ENCODE data around the gene C11orf24. TPM values are rescaled to one million over a fixed set of nuclear protein-coding genes. Genes with fewer than 3 reads are reported as not detected.

C11orf24 gene
- total RNA-seq, 1 donor: 8.6 TPM

DNA sequence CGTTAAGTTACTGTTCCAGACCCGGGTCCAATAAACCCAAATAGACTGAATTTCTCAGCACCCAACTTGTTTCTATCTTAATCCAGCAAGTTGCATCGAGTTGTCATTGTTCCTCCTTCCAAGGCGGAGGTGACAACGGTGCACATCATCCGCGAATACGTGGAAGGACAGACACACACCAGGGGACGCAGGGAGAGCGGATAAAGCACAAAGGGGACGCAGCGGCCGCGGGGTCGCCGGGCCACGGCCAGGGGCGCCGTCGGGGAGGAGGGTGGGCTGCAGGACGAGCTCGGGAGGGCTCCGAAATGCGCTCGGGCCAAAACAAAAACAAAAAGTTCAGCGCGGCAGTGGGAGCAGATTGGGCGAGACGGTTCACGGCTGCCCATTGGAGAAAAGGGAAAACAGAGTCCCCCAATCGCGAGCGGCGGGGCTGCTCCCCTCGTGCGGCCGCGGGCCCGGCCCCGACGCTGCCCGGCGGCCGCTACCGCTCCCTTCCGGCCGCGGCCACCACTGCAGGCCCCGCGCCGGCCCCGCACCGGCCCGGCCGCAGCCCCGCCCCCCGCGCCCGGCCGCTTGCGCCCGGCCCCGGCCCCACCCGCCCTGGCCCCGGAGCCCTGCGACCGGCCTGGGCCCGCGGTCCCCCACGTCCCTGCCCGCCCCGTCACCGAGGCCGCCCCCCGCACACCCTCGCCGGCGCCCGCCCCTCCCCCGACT lies 59.2 kb downstream of the C11orf24 start:
- peak in 2 of 3 donors; percentile 80 to 86 for DNase-seq (ENCODE audit: low read depth in 2 of 3, low spot score in 2 of 3)

GRCh38 chr11:68211546-68211945 lies 60.2 kb downstream of the C11orf24 start:
- DNase-seq (ENCODE audit: low read depth in 2 of 3, low spot score in 2 of 3): no peak

Other genes with a start within 250 kb of the C11orf24 start
- gene NDUFS8, start 241.3 kb downstream of the C11orf24 start, total RNA-seq: 109 TPM
- gene TCIRG1, start 232.9 kb downstream of the C11orf24 start, total RNA-seq: 99.9 TPM
- gene CHKA, start 150.6 kb downstream of the C11orf24 start, total RNA-seq: 24.5 TPM
- gene KMT5B, start 58.7 kb downstream of the C11orf24 start, total RNA-seq: 16.7 TPM
- gene LRP5, start 40.6 kb upstream of the C11orf24 start, total RNA-seq: 70.0 TPM
- gene PPP6R3, start 188.8 kb upstream of the C11orf24 start, total RNA-seq: 113 TPM

Measured in hematopoietic multipotent progenitor cell (in vitro differentiated cells).